HFF-Myc (cell line): ENCODE data around the gene ARID4B.
"Not testable (repeated sequence)": the region's sequence is repeated elsewhere in the genome, so short reads cannot be mapped to it uniquely, and the experiment has no call there.

Source experiments
- DNase-seq: peaks from one replicate; pipeline ENCODE4 v3.0.0-alpha.2; 2011; ENCODE audit warnings: low read depth; ENCODE audit errors: extremely low read depth
- H3K4me3 ChIP-seq: replicated peaks from 2 replicates; pipeline ENCODE4 v1.5.1; 2011; ENCODE audit warnings: low read depth, mild to moderate bottlenecking, control low read depth, low read length
- CTCF ChIP-seq: IDR thresholded peaks from 2 replicates; pipeline ENCODE4 v1.5.1; 2012; ENCODE audit warnings: mild to moderate bottlenecking, low read depth, low read length, control low read depth; ENCODE audit errors: missing control alignments

Gene ARID4B

GRCh38 chr1:235226933-235227332 is 101.0 kb downstream of the ARID4B start:
- no peak for DNase-seq
- no peak for TF ChIP-seq CTCF
- no peak overlapping the region for H3K4me3 ChIP-seq

- H3K4me3 ChIP-seq: no peak overlapping the region
- DNase-seq: no peak
- TF ChIP-seq CTCF: no peak
These were observed 102.7 kb downstream of the ARID4B start for GRCh38 chr1:235225299-235225698.

- no peak overlapping the region for H3K4me3 ChIP-seq
- DNase-seq: no peak
- TF ChIP-seq CTCF: no peak
These were observed 106.2 kb downstream of the ARID4B start for GRCh38 chr1:235221653-235222375.

- no peak overlapping the region for H3K4me3 ChIP-seq
- no peak for TF ChIP-seq CTCF
- no peak for DNase-seq
These were observed 112.5 kb downstream of the ARID4B start for GRCh38 chr1:235215453-235215852.

- not testable (repeated sequence) for H3K4me3 ChIP-seq
These were observed 113.0 kb downstream of the ARID4B start for GRCh38 chr1:235214962-235215361.

GRCh38 chr1:235213752-235214151 is 114.2 kb downstream of the ARID4B start:
- no peak for DNase-seq
- no peak for TF ChIP-seq CTCF
- H3K4me3 ChIP-seq: no peak overlapping the region

More at GRCh38 chr1:235214962-235215361, 113.0 kb downstream of the ARID4B start:
- not testable (repeated sequence) for DNase-seq

GRCh38 chr1:235211517-235211916 is 116.5 kb downstream of the ARID4B start:
- TF ChIP-seq CTCF: no peak
- no peak overlapping the region for H3K4me3 ChIP-seq
- DNase-seq: no peak
